Loucy (cell line): ENCODE results near the gene ADAMTSL4.

Experiments
- H2AFZ ChIP-seq: fragments of 200-600 bp; sonication (generic); 2 replicates; pipeline ENCODE4 v1.6.0; 2016; ENCODE audit warnings: antibody characterized with exemption, mild to moderate bottlenecking, low read length, moderate library complexity
- H3F3A ChIP-seq: fragments of 200-600 bp; 2 replicates; pipeline ENCODE4 v1.6.0; 2016; ENCODE audit warnings: antibody characterized with exemption, low read depth, mild to moderate bottlenecking
- H3K27me3 ChIP-seq: fragments of 200-600 bp; sonication (generic); 2 replicates; pipeline ENCODE4 v1.6.1; 2014; ENCODE audit warnings: low read length, mild to moderate bottlenecking; ENCODE audit not compliant: insufficient read depth, poor library complexity, severe bottlenecking
- H3K36me3 ChIP-seq: fragments of 200-600 bp; sonication (generic); 2 replicates; pipeline ENCODE4 v1.6.1; 2016; ENCODE audit warnings: low read length; ENCODE audit not compliant: insufficient read depth
- H3K4me1 ChIP-seq: fragments of 200-600 bp; sonication (generic); 2 replicates; pipeline ENCODE4 v1.5.1; 2014; ENCODE audit warnings: low read length, mild to moderate bottlenecking; ENCODE audit not compliant: insufficient read depth, poor library complexity, severe bottlenecking
- H3K4me2 ChIP-seq: fragments of 200-600 bp; sonication (generic); 2 replicates; pipeline ENCODE4 v1.6.0; 2014; ENCODE audit warnings: antibody characterized with exemption, low read length, low read depth, mild to moderate bottlenecking; ENCODE audit not compliant: poor library complexity, severe bottlenecking
- H3K4me3 ChIP-seq: fragments of 200-600 bp; sonication (generic); 2 replicates; pipeline ENCODE4 v1.5.1; 2014; ENCODE audit warnings: low read length, mild to moderate bottlenecking, mixed read lengths; ENCODE audit not compliant: poor library complexity, severe bottlenecking
- H3K79me2 ChIP-seq: fragments of 200-600 bp; sonication (generic); 2 replicates; pipeline ENCODE4 v1.6.1; 2014; ENCODE audit warnings: low read length; ENCODE audit not compliant: insufficient read depth
- H3K9ac ChIP-seq: fragments of 200-600 bp; sonication (generic); 2 replicates; pipeline ENCODE4 v1.6.0; 2014; ENCODE audit warnings: mild to moderate bottlenecking, low read depth, low read length, moderate library complexity; ENCODE audit not compliant: poor library complexity, severe bottlenecking
- H3K9me2 ChIP-seq: fragments of 200-600 bp; sonication (generic); replicated peaks from 2 replicates; pipeline ENCODE4 v1.6.1; 2016; ENCODE audit warnings: low read depth, low read length, mixed read lengths
- H3K9me3 ChIP-seq: fragments of 200-600 bp; sonication (generic); 2 replicates; pipeline ENCODE4 v1.6.1; 2014; ENCODE audit warnings: mild to moderate bottlenecking, antibody characterized with exemption, low read length, low read depth; ENCODE audit not compliant: insufficient read depth
- H4K20me1 ChIP-seq: fragments of 200-600 bp; sonication (generic); 2 replicates; pipeline ENCODE4 v1.6.0; 2014; ENCODE audit warnings: antibody characterized with exemption, low read length, mild to moderate bottlenecking; ENCODE audit not compliant: insufficient read depth, poor library complexity, severe bottlenecking
- CTCF ChIP-seq: fragments of 200-600 bp; sonication (generic); conservative IDR thresholded peaks from 2 replicates; pipeline ENCODE4 v1.5.1; 2014; ENCODE audit warnings: mild to moderate bottlenecking, antibody characterized with exemption, low read length
- EZH2phosphoT487 ChIP-seq: fragments of 200-600 bp; IDR thresholded peaks from 2 replicates; pipeline ENCODE4 v1.6.1; 2018; ENCODE audit warnings: antibody characterized with exemption, mild to moderate bottlenecking, moderate library complexity, borderline replicate concordance

ADAMTSL4 gene

DNA sequence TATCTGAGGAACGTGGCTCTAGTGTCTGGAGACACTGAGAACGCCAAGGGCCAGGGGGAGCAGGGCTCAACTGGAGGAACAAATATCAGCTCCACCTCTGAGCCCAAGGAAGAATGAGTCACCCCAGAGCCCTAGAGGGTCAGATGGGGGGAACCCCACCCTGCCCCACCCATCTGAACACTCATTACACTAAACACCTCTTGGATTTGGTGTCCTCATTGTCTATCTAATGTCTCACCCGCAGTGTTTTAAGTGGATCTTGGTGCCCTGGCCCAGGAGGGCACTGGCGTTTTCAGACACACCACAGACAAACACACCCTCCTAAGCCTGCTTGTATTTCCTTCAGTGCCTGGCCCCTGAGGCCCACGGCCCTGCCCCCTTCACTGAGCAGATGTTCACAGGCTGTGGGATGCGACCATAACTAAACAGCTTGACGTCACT, 35.8 kb upstream of the ADAMTSL4 start:
- Histone ChIP-seq H3F3A (no peaks in the 10 kb centered on the region), H3K9ac (no peak overlapping the region), H3K4me2 (no peak overlapping the region), H4K20me1 (no peaks in the 10 kb centered on the region), H3K9me2 (no peaks in the 10 kb centered on the region), H3K4me1 (peaks cover 11% of the 10 kb centered on the region), H3K27me3 (no peaks in the 10 kb centered on the region), H3K79me2 (no peaks in the 10 kb centered on the region), H3K4me3 (no peak overlapping the region), H3K36me3 (no peaks in the 10 kb centered on the region), H3K9me3 (no peaks in the 10 kb centered on the region), H2AFZ (no peak overlapping the region)
- TF ChIP-seq CTCF (no peak), EZH2phosphoT487 (no peak)

- Histone ChIP-seq H3K27me3 (no peaks in the 10 kb centered on the region), H3K9ac (no peak overlapping the region), H3K4me2 (no peak overlapping the region), H3K36me3 (no peaks in the 10 kb centered on the region), H4K20me1 (no peaks in the 10 kb centered on the region), H3K4me3 (no peak overlapping the region), H3F3A (no peaks in the 10 kb centered on the region), H2AFZ (no peak overlapping the region), H3K9me3 (no peaks in the 10 kb centered on the region), H3K9me2 (no peaks in the 10 kb centered on the region), H3K79me2 (no peaks in the 10 kb centered on the region), H3K4me1 (peaks cover 11% of the 10 kb centered on the region)
- TF ChIP-seq CTCF, result no peak
- TF ChIP-seq EZH2phosphoT487, result no peak
Measured at GRCh38 chr1:150514260-150514659, 34.9 kb upstream of the ADAMTSL4 start.

GRCh38 chr1:150514913-150515327, 34.3 kb upstream of the ADAMTSL4 start:
- Histone ChIP-seq H3K4me1 (peaks cover 11% of the 10 kb centered on the region), H3K36me3 (no peaks in the 10 kb centered on the region)

More at GRCh38 chr1:150514913-150515327, 34.3 kb upstream of the ADAMTSL4 start:
- Histone ChIP-seq H3K79me2 (no peaks in the 10 kb centered on the region), H3K9me2 (no peaks in the 10 kb centered on the region), H3K27me3 (no peaks in the 10 kb centered on the region), H3K9ac (peak overlapping the region; percentile 41), H3F3A (no peaks in the 10 kb centered on the region), H2AFZ (peak overlapping the region; percentile 96), H4K20me1 (no peaks in the 10 kb centered on the region), H3K4me3 (peak overlapping the region; percentile 78), H3K9me3 (no peaks in the 10 kb centered on the region), H3K4me2 (peak overlapping the region; percentile 83)
- TF ChIP-seq CTCF, result no peak
- TF ChIP-seq EZH2phosphoT487, result no peak
